Right atrium auricular region (tissue), 2 donors: ENCODE measurements around the gene SOX13. TPM values are rescaled to one million over a fixed set of nuclear protein-coding genes. Genes with fewer than 3 reads are reported as not detected.
"Not testable (repeated sequence)": the region's sequence is repeated elsewhere in the genome, so short reads cannot be mapped to it uniquely, and the experiment has no call there.

Experiments
- DNase-seq: peaks from one replicate; pipeline ENCODE4 v3.0.0-alpha.2; 2019; ENCODE audit warnings: low spot score
- H3K27ac ChIP-seq, 2 donors: fragments of 200-600 bp; sonication (generic); 1 replicate in 1 of 2; 2 replicates in 1 of 2; pipeline ENCODE4 v1.5.1; 2016 to 2019
- H3K27me3 ChIP-seq, 2 donors: fragments of 200-600 bp; sonication (generic); one replicate each; pipeline versions ENCODE4 v1.5.1 to v1.6.0; 2017 to 2019
- H3K36me3 ChIP-seq: fragments of 200-600 bp; sonication (generic); one replicate; pipeline ENCODE4 v1.5.1; 2016
- H3K4me1 ChIP-seq, 2 donors: fragments of 200-600 bp; sonication (generic); one replicate each; pipeline versions ENCODE4 v1.5.1 to v1.6.0; 2017 to 2019
- H3K4me3 ChIP-seq, 2 donors: fragments of 200-600 bp; sonication (generic); 1 replicate in 1 of 2; 2 replicates in 1 of 2; pipeline ENCODE4 v1.5.1; 2017 to 2019; ENCODE audit warnings: mild to moderate bottlenecking in 1 of 2, moderate library complexity in 1 of 2
- H3K9me3 ChIP-seq, 2 donors: fragments of 200-600 bp; sonication (generic); one replicate each; pipeline ENCODE4 v1.5.1; 2019
- total RNA-seq, 2 donors: library from RNA; depleted of rRNA; stranded (reverse); fragments of >200 nt; gene quantifications; one replicate each; pipeline ENCODE4 v1.1.0, GENCODE V29; 2016
- TF ChIP-seq, protein P1 (sequence below), 2 donors: fragments of 200-600 bp; sonication (generic); IDR thresholded peaks; one replicate each; pipeline ENCODE4 v1.5.1; 2019; ENCODE audit warnings: antibody characterized with exemption in 2 of 2

The SOX13 gene
- total RNA-seq, 2 donors from 2014 or later, result 7.9 to 8.6 TPM

DNA sequence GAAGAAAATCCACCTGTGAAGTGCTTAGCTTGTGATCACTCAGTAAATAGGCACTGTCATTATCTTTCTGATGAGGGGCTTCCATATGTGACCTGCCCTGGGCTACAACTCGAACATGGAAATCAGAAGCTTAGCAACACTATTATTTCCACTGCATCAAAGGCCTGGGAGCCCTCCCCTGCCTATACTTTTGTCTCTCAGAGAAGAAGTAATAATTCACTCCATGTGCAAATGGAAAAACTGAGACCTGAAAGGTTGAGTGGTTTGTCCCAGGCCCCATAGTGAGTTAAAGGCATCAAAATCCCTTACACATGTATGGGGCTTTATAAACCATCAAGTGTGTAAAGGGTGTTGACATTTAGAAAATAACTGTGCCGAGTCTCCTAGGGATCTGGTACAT, 20.9 kb downstream of the SOX13 start:
- Histone ChIP-seq H3K9me3 (no peaks in the 10 kb centered on the region), H3K36me3 (no peaks in the 10 kb centered on the region), H3K4me1 (peaks cover 0 to 44% of the 10 kb centered on the region in 2 donors), H3K27ac (no peak overlapping the region), H3K27me3 (no peaks in the 10 kb centered on the region), H3K4me3 (no peak overlapping the region)
- no peak for DNase-seq
- TF ChIP-seq, protein P1, sequence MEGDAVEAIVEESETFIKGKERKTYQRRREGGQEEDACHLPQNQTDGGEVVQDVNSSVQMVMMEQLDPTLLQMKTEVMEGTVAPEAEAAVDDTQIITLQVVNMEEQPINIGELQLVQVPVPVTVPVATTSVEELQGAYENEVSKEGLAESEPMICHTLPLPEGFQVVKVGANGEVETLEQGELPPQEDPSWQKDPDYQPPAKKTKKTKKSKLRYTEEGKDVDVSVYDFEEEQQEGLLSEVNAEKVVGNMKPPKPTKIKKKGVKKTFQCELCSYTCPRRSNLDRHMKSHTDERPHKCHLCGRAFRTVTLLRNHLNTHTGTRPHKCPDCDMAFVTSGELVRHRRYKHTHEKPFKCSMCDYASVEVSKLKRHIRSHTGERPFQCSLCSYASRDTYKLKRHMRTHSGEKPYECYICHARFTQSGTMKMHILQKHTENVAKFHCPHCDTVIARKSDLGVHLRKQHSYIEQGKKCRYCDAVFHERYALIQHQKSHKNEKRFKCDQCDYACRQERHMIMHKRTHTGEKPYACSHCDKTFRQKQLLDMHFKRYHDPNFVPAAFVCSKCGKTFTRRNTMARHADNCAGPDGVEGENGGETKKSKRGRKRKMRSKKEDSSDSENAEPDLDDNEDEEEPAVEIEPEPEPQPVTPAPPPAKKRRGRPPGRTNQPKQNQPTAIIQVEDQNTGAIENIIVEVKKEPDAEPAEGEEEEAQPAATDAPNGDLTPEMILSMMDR (IDR thresholded peaks at IDR 0.05), result no peak

DNA sequence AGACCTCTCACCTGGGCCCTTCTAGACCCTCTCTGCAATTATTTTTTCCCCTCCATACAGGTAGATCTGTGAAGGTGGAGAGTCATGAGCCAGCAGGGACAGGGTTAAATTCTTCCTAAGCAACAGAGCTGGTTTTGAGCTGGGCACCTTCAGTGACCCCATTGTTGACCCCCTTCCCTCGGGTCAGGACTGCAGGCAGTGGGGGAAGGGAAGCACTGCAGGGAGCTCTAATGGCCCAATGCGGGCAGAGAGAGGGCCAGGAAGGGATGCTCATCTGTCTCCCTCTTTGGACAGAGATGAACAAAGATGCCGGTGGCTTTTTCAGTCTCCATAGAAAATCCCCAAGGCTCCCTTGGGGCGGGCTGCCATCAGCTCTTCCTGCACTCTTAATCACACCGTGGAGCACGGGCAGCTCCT, 21.4 kb downstream of the SOX13 start:
- Histone ChIP-seq H3K27me3 (no peaks in the 10 kb centered on the region), H3K4me1 (peaks cover 0 to 39% of the 10 kb centered on the region in 2 donors), H3K27ac (peak overlapping the region in 1 of 2 donors; percentile 29), H3K4me3 (no peak overlapping the region), H3K9me3 (no peaks in the 10 kb centered on the region), H3K36me3 (no peaks in the 10 kb centered on the region)
- TF ChIP-seq, protein P1 (IDR thresholded peaks at IDR 0.05), result no peak
- DNase-seq, result no peak

DNA sequence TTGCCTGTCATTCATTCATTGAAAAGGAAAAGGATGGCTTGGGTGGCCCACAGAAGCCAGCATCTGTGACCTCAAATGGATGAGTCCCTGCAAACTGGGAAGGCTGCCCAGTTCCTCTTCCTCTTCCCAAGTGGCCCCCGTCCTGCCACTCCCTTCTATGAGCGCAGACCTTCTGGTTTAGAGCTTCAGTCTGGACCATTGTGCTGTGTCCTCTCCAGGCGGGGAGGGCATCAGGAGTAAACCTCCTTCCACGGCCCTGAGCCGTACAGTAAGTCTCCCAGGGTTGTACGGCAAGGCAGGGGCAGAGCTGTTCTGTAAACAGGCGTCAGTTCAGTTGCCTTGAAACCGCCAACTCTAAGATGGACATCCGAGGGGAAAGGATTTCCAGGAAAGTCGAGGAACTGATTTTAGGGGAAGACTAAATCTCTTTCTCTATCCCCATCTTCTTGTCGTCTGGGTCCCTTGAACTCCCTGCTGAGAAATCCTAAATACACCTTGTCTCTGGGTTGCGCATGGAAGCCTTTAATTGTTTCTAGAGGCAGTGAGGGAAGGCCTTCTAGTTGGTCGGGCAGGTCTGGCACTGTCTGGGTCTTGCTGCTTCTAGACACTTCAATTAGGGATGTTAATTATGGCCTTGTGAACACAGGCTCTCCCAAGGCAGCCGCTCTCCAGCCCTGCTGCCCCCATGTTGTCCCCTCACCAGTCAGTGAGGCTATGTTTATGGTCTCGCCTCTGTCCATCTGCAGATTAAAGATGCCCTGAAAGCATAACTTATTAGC, 22.1 kb downstream of the SOX13 start:
- H3K27me3 ChIP-seq, result no peaks in the 10 kb centered on the region
- no peak overlapping the region for H3K4me3 ChIP-seq
- peaks cover 0 to 32% of the 10 kb centered on the region in 2 donors for H3K4me1 ChIP-seq
- TF ChIP-seq, protein P1 (IDR thresholded peaks at IDR 0.05), result no peak
- H3K36me3 ChIP-seq, result no peaks in the 10 kb centered on the region
- no peaks in the 10 kb centered on the region for H3K9me3 ChIP-seq
- DNase-seq, result no peak
- H3K27ac ChIP-seq, result peak overlapping the region in 1 of 2 donors; percentile 29

DNA sequence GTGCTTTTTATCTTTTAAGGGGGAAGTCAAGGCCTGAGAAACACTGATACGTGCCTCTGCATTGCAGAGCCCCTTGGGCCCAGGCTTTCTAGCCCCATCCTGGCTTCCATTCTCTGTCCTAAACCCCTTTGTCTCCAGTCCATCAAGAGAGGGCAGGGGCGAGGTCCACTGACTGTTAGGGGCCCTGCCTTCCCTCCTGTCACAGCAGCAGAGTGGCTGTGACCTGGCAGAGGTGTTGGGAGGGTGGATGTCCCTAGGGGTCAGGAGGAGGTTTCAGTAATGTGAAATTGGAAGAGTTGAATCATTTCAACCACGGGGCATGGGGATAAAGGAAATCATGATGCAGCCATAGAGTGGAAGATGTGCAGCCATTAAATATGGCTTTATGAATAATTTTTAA, 24.0 kb downstream of the SOX13 start:
- Histone ChIP-seq H3K27me3 (no peaks in the 10 kb centered on the region), H3K4me3 (no peak overlapping the region), H3K36me3 (no peaks in the 10 kb centered on the region), H3K27ac (no peak overlapping the region), H3K9me3 (no peaks in the 10 kb centered on the region), H3K4me1 (peaks cover 0 to 36% of the 10 kb centered on the region in 2 donors)
- TF ChIP-seq, protein P1 (IDR thresholded peaks at IDR 0.05), result no peak
- DNase-seq, result no peak

DNA sequence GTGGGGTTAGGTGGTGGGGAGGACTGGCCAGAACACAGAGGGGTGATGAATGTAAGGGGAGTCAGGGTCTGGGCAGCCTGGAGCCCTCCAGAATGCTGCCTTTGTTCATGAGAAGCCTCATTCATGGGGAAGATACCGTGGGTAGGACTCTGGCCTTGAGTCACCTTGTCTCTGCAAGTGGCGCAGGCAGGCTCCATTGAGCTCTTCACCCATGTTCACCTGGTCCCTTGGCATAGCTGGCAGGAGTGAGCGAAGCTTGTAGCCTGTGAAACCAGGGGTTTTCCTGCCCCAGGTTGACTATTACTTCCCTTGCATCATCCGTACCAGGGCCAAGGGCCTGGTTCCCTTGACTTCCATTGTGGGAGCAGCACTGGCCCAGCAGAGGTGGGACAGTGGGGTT, 25.8 kb downstream of the SOX13 start:
- Histone ChIP-seq H3K36me3 (no peaks in the 10 kb centered on the region), H3K27ac (no peak overlapping the region), H3K4me3 (no peak overlapping the region), H3K4me1 (peaks cover 0 to 49% of the 10 kb centered on the region in 2 donors), H3K9me3 (no peaks in the 10 kb centered on the region), H3K27me3 (no peaks in the 10 kb centered on the region)
- TF ChIP-seq, protein P1 (IDR thresholded peaks at IDR 0.05), result no peak
- DNase-seq, result no peak

DNA sequence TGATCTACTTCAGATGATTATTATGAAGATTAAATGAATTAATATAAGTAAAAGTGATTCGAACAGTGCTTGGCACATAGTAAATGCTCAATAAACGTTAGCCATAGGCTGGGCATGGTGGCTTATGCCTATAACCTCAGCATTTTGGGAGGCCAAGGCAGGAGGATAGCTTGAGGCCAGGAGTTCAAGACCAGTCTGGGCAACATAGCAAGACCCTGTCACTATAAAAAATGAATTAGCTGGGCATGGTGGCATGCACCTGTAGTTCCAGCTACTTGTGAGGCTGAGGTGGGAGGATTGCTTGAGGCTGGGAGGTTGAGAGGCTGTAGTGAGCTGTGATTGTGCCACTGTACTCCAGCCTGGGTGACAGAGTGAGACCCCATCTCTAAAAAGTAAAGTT, 26.8 kb downstream of the SOX13 start:
- DNase-seq, H3K27me3 ChIP-seq, H3K9me3 ChIP-seq, H3K36me3 ChIP-seq, H3K4me3 ChIP-seq, H3K27ac ChIP-seq: not testable (repeated sequence)
- H3K4me1 ChIP-seq, result peaks cover 0 to 52% of the 10 kb centered on the region in 2 donors
